ENCODE data around the gene BANP. TPM values are rescaled to one million over a fixed set of nuclear protein-coding genes. Genes with fewer than 3 reads are reported as not detected.

Gene BANP
- total and polyA plus RNA-seq, 11 donors = 7.2 to 20.7 (median 13.3) TPM

DNA sequence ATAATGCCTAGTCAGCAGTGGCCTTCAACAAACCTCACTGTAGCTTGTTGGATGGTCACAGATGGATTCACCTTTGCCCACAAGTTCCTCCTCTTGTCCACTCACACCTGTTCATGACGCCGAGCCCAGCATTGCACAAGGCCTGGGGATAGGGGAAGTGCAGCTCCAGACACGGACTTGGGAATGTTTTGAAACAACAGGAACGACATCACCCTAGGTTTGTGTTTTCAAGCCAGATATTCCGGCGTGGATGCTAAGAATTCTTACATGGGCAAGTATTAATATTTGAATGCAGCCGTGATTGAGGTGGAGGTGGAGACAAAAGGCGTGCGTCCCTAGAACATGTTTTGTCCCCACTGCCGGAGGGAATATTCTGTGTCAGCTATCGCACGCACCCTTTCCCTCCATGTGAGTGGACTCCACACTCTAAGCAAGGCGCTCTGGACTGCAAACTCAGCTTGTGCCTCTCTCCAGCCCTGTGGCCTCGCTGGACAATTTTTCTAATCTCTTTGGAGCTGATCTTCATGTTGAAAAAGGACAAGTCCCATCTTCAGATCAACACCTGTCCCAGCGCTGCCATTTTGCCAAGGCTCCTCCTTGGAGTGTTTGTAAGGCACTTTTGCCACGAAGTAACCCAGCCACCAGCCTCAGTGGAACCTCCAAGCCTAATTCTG, 2.0 kb upstream of the BANP start:
- Histone ChIP-seq H3K36me3 (peaks cover 0 to 9% (median 0%) of the 10 kb centered on the region in 9 donors), H3K27me3 (no peaks in the 10 kb centered on the region), H3K9me3 (no peaks in the 10 kb centered on the region), H3K4me3 (no peak overlapping the region), H3K4me1 (peaks cover 0 to 50% (median 15%) of the 10 kb centered on the region in 12 donors), H3K27ac (no peak overlapping the region)
- ATAC-seq (no peak), DNase-seq (no peak)
- TF ChIP-seq, protein P1, sequence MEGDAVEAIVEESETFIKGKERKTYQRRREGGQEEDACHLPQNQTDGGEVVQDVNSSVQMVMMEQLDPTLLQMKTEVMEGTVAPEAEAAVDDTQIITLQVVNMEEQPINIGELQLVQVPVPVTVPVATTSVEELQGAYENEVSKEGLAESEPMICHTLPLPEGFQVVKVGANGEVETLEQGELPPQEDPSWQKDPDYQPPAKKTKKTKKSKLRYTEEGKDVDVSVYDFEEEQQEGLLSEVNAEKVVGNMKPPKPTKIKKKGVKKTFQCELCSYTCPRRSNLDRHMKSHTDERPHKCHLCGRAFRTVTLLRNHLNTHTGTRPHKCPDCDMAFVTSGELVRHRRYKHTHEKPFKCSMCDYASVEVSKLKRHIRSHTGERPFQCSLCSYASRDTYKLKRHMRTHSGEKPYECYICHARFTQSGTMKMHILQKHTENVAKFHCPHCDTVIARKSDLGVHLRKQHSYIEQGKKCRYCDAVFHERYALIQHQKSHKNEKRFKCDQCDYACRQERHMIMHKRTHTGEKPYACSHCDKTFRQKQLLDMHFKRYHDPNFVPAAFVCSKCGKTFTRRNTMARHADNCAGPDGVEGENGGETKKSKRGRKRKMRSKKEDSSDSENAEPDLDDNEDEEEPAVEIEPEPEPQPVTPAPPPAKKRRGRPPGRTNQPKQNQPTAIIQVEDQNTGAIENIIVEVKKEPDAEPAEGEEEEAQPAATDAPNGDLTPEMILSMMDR (IDR thresholded peaks at IDR 0.05) = no peak
- TF ChIP-seq POLR2A (IDR thresholded peaks at IDR 0.05) = no peak
- WGBS, 4 donors = 85 to 92% (median 88%) methylated on average over 16 of the region's 16 CpGs
- intact Hi-C loops (cut with DNase I) = no loop called here

DNA sequence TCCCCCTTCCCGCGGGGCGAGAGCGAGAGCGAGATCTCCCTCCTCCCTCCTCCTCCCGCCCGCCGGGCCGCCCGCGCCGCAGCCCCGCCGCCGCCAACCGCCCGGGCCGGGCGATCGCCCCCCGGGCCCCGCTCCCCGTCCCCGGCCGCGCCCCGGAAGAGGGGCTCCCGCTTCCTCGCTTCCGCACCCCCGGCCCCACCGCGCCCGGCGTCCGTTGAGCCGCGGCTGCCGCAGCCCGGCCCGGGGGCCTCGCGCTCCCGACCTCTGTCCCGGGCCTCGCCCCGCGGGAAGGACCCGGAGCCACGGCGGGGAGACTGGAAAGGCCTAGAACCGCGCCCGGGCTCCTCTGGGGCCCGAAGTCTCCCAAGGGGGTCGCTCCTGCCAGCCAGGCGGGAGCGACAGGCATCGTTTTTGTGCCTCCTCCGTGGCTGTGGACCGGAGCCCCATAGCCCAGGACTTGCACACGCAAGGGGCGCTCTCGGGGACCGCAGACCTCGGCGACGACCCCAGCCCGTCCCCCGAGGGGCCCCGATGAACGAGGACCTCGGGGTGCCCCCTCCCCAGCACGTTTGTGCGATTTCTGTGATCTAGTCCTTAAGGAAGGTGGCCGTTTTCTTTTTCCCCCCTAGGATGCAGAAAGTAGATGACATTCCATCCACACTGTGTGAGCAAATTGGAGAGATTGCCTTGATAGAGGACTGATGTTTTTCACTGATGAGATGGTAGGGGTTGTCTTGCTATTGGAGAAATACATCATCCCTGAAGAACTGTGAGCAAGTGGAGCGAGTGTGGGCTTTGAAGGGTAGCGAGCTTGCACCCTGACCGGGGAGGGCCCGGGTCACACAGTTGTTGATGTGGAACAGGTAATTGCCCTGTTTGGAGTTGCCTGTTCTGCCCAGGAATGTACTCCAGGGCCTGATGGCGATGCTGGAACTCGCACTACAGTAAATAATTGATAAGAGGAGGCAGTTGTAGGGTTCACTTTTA, 611 bp downstream of the BANP start:
- Histone ChIP-seq H3K4me1 (peaks cover 0 to 71% (median 34%) of the 10 kb centered on the region in 12 donors), H3K27ac (peak overlapping the region; percentile 92 to 99 (median 96)), H3K36me3 (peaks cover 0 to 9% (median 0%) of the 10 kb centered on the region in 9 donors), H3K4me3 (peak overlapping the region; percentile 76 to 99 (median 95)), H3K9me3 (no peaks in the 10 kb centered on the region), H3K27me3 (no peaks in the 10 kb centered on the region)
- WGBS, 4 donors = 2 to 4% (median 3%) methylated on average over 47 to 82 of the region's 82 CpGs
- no peak for ATAC-seq
- intact Hi-C loops (cut with DNase I) = loop anchor here in 1 of 10 donors (10.0 kb wide), 1 partner anchor 583 kb away; no protein-coding TSS in a partner anchor
- TF ChIP-seq POLR2A (IDR thresholded peaks at IDR 0.05) = no peak
- TF ChIP-seq, protein P1 (IDR thresholded peaks at IDR 0.05) = peak in 2 of 12 donors; percentile 20 to 31
- DNase-seq = peak in 2 of 5 donors; percentile 49 to 56

DNA sequence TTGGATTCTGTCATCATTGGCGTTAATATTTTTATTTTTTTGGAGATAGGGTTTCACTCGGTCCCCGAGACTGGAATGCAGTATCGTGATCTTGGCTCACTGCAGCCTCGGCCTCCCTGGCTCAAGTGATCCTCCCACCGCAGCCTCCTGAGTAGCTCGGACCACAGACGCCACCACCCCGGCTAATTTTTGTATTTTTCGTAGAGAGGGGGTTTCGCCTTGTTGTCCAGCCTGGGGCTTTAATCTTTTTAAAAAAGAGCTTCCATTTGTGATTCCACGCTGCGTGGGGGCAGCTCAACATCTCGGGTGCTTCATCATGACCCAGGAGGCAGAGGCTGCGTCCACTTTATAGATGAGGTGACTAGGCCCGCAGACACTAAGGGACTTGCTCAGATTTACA, 1.5 kb downstream of the BANP start:
- H3K36me3 ChIP-seq = peaks cover 0 to 9% (median 0%) of the 10 kb centered on the region in 9 donors
- H3K9me3 ChIP-seq = no peaks in the 10 kb centered on the region
- no peak for ATAC-seq
- no peak for TF ChIP-seq POLR2A (IDR thresholded peaks at IDR 0.05)
- TF ChIP-seq, protein P1 (IDR thresholded peaks at IDR 0.05) = no peak
- DNase-seq = no peak
- 91 to 94% (median 92%) methylated on average over 16 of the region's 16 CpGs for WGBS, 4 donors
- peak overlapping the region in 6 of 12 donors; percentile 94 to 99 (median 98) for H3K4me3 ChIP-seq
- H3K4me1 ChIP-seq = peaks cover 0 to 78% (median 39%) of the 10 kb centered on the region in 12 donors
- intact Hi-C loops (cut with DNase I) = loop anchor here in 1 of 10 donors (10.0 kb wide), 1 partner anchor 582 kb away; no protein-coding TSS in a partner anchor
- H3K27ac ChIP-seq = peak overlapping the region in 7 of 12 donors; percentile 94 to 99 (median 96)
- no peaks in the 10 kb centered on the region for H3K27me3 ChIP-seq

All from heart left ventricle (tissue), 16 donors.